MCF 10A (cell line): Measurements from ENCODE around the gene POGK. TPM values are rescaled to one million over a fixed set of nuclear protein-coding genes. Genes with fewer than 3 reads are reported as not detected.

Source experiments
- BruUV-seq: library from RNA; stranded (reverse); fragments of 400-500 nt; replicated peaks from 2 replicates; lab custom pipeline; 2021; lab: Mats Ljungman, UMichigan
- CTCF ChIA-PET: fragments of 300-600 bp; sonication (Branson Sonifier 250); formaldehyde crosslinking; extraction: SDS; loops from one replicate; lab custom pipeline; 2021; ENCODE audit warnings: antibody characterized with exemption, inconsistent platforms; lab: Yijun Ruan, JAX
- POLR2A ChIA-PET: fragments of 300-600, 350-650 bp; sonication (Branson Sonifier 250); formaldehyde crosslinking; extraction: SDS; loops from one replicate; lab custom pipeline; 2020; ENCODE audit warnings: antibody characterized with exemption, inconsistent platforms; lab: Yijun Ruan, JAX
- DNase-seq: peaks from one replicate; pipeline ENCODE4 v3.0.0-alpha.2; 2018; ENCODE audit not compliant: unreplicated experiment
- H3K27ac Mint-ChIP-seq: one replicate; pipeline ENCODE4 v1.8.0; 2022; ENCODE audit warnings: mild to moderate bottlenecking, low read depth, mixed read lengths; ENCODE audit not compliant: unreplicated experiment
- H3K27me3 Mint-ChIP-seq: one replicate; pipeline ENCODE4 v1.8.0; 2022; ENCODE audit warnings: mixed read lengths; ENCODE audit not compliant: insufficient read depth, unreplicated experiment
- H3K36me3 Mint-ChIP-seq: one replicate; pipeline ENCODE4 v1.8.0; 2022; ENCODE audit warnings: mild to moderate bottlenecking, moderate library complexity, mixed read lengths; ENCODE audit not compliant: insufficient read depth, unreplicated experiment
- H3K4me1 Mint-ChIP-seq: one replicate; pipeline ENCODE4 v1.8.0; 2022; ENCODE audit warnings: mixed read lengths; ENCODE audit not compliant: insufficient read depth, unreplicated experiment
- H3K4me3 Mint-ChIP-seq: one replicate; pipeline ENCODE4 v1.8.0; 2022; ENCODE audit warnings: mild to moderate bottlenecking, moderate library complexity, mixed read lengths; ENCODE audit not compliant: unreplicated experiment
- H3K9me3 Mint-ChIP-seq: one replicate; pipeline ENCODE4 v1.8.0; 2022; ENCODE audit warnings: mixed read lengths; ENCODE audit not compliant: unreplicated experiment
- intact Hi-C: fragments of 100-400 bp; cut with micrococcal nuclease; formaldehyde crosslinking; loops from 2 replicates; pipeline ENCODE4 v1.14.1; 2022
- total RNA-seq: library from RNA; stranded (reverse); gene quantifications from 2 replicates; pipeline ENCODE4 v1.2.3, GENCODE V29; 2022
- TF ChIP-seq, protein P1 (sequence below): fragments of 200-600 bp; IDR thresholded peaks from one replicate; pipeline ENCODE4 v1.8.0; 2022; ENCODE audit warnings: antibody characterized with exemption, mild to moderate bottlenecking; ENCODE audit not compliant: unreplicated experiment

The POGK gene
- total RNA-seq, 1 experiment from 2014 or later = 71.8 TPM

DNA sequence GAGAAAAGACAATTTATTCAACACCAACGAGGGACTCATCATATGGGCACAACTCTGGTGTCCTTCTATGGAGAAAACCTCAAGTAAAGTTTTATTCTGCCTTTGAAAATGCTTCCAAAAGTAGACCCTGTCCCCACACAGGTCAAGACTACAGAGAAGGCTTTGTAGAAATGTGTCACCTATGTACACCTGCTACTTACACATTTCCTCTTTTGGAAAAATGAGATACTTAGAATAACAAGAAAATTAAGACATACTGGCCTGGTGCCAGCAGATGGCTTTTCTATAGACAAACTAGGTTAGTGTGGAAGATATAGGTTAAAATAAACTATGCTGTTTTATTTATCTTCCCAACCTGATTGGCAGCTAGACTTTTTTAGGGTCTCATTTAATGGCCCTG lies 13.6 kb downstream of the POGK start:
- ChIA-PET POLR2A (interaction anchor here (1.0 to 3.6 kb wide), 4 partner anchors 10 to 23 kb away, joined by 3 to 24 read pairs (median 4); partner anchors contain the start of genes POGK and TADA1), CTCF (interaction anchor here (0.6 to 2.9 kb wide), 4 partner anchors 9 to 688 kb away, joined by 3 to 17 read pairs (median 8); partner anchors contain the start of gene POGK)
- H3K36me3 Mint-ChIP-seq = peaks cover 99% of the 10 kb centered on the region
- intact Hi-C loops = no loop called here
- TF ChIP-seq, protein P1, sequence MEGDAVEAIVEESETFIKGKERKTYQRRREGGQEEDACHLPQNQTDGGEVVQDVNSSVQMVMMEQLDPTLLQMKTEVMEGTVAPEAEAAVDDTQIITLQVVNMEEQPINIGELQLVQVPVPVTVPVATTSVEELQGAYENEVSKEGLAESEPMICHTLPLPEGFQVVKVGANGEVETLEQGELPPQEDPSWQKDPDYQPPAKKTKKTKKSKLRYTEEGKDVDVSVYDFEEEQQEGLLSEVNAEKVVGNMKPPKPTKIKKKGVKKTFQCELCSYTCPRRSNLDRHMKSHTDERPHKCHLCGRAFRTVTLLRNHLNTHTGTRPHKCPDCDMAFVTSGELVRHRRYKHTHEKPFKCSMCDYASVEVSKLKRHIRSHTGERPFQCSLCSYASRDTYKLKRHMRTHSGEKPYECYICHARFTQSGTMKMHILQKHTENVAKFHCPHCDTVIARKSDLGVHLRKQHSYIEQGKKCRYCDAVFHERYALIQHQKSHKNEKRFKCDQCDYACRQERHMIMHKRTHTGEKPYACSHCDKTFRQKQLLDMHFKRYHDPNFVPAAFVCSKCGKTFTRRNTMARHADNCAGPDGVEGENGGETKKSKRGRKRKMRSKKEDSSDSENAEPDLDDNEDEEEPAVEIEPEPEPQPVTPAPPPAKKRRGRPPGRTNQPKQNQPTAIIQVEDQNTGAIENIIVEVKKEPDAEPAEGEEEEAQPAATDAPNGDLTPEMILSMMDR = no peak
- H3K27ac Mint-ChIP-seq = no peak overlapping the region
- peaks cover 6% of the 10 kb centered on the region for H3K4me1 Mint-ChIP-seq
- no peak overlapping the region for H3K4me3 Mint-ChIP-seq
- no peaks in the 10 kb centered on the region for H3K27me3 Mint-ChIP-seq
- DNase-seq = no peak
- no peaks in the 10 kb centered on the region for H3K9me3 Mint-ChIP-seq
- no TSS peak for BruUV-seq

DNA sequence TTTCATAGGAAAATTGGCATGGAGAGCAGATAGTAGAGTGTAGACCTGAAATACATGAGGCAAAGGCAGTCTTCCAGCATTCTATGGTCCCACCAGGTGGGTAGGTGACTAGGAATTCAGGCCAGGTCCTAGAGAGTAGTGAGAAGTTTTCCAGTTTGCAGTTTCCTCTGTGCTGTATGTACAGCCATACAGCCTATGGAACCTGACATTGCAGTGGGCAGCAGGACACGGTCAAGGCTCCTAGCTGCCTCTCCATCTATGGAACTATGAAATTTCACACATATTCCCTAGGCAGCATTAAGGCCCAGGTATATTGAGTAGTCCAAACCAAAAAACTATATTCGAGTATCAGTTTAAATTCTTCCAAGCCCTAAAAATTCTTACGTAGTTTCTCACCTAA lies 16.3 kb downstream of the POGK start:
- H3K4me1 Mint-ChIP-seq = no peaks in the 10 kb centered on the region
- TF ChIP-seq, protein P1 = no peak
- H3K36me3 Mint-ChIP-seq = peaks cover 96% of the 10 kb centered on the region
- no peaks in the 10 kb centered on the region for H3K27me3 Mint-ChIP-seq
- peak overlapping the region; percentile 4 for H3K27ac Mint-ChIP-seq
- POLR2A ChIA-PET = interaction anchor here (1.1 to 1.4 kb wide), 2 partner anchors 16 to 20 kb away, joined by 5 to 6 read pairs; partner anchors contain the start of gene TADA1
- intact Hi-C loops = no loop called here
- no peaks in the 10 kb centered on the region for H3K9me3 Mint-ChIP-seq
- no peak overlapping the region for H3K4me3 Mint-ChIP-seq
- BruUV-seq = no TSS peak
- DNase-seq = no peak
- CTCF ChIA-PET = interaction anchor here (0.6 to 3.2 kb wide), 5 partner anchors 9 to 1156 kb away, joined by 3 to 18 read pairs (median 3); no protein-coding TSS in a partner anchor

DNA sequence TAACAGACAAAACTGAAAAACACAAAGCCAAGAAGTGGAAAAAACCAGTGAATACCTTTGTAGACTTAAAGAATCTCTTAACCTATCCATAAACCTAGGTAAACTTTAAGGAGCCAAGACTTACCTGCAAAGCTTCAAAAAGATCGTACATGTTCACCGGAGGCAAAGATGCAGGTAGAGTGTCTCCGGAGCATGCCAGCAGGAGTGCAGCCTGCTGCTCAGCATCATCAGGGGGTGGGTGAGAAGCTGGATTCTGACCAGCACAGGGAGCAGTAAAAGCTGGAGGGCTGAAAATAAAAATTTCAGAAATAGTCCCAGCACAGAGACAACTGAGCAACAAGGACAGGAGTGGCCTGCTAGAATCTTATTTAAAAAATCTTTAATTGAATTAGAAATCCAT lies 18.7 kb downstream of the POGK start:
- BruUV-seq = no TSS peak
- intact Hi-C loops = no loop called here
- Mint-ChIP-seq H3K9me3 (no peaks in the 10 kb centered on the region), H3K27ac (no peak overlapping the region), H3K27me3 (no peaks in the 10 kb centered on the region), H3K36me3 (peaks cover 96% of the 10 kb centered on the region), H3K4me1 (no peaks in the 10 kb centered on the region), H3K4me3 (no peak overlapping the region)
- DNase-seq = no peak
- ChIA-PET POLR2A (interaction anchor here (0.7 to 1.7 kb wide), 8 partner anchors 8 to 966 kb away, joined by 3 to 11 read pairs (median 4); partner anchors contain the start of gene POGK), CTCF (interaction anchor here (4.2 kb wide), 1 partner anchor 201 kb away, joined by 12 read pairs; no protein-coding TSS in a partner anchor)
- TF ChIP-seq, protein P1 = no peak

DNA sequence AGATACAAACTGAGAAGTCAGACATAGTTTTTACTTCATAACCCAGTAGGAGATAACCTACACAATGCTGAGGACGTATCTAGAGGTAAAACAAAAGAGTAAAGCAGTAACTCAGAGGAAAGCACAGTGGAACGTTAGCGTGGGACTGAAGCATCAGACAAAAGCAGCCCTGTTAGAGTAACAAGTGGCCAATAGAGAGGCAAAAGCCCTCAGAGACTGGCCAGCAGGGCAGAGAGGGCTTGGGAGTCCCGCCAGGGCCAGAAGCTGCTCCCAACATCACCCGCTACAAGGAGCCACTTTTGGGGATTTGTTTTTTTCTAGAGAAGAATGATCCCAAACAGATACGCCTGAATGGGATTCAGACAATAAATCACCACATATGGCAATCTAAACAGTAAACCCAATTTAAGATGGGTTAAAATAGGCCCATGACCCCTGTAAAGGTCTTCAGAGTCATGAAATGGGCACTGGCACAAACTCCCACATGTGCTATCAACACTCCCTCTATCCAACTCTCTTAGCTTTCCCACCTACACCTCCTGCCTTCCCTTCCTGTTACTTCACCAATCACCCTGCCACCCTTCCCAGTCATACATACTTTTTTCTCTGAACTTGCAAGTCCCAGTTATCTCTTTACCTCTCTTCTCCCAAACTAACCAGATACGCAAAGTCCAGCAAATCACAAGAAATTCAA lies 19.6 kb downstream of the POGK start:
- ChIA-PET CTCF (interaction anchor here (0.7 to 4.2 kb wide), 3 partner anchors 200 to 1030 kb away, joined by 3 to 12 read pairs (median 3); no protein-coding TSS in a partner anchor), POLR2A (interaction anchor here (0.6 to 1.7 kb wide), 6 partner anchors 9 to 20 kb away, joined by 3 to 11 read pairs (median 6); partner anchors contain the start of genes POGK and TADA1)
- no TSS peak for BruUV-seq
- Mint-ChIP-seq H3K27ac (no peak overlapping the region), H3K36me3 (peaks cover 96% of the 10 kb centered on the region), H3K4me1 (no peaks in the 10 kb centered on the region), H3K4me3 (no peak overlapping the region), H3K27me3 (no peaks in the 10 kb centered on the region), H3K9me3 (no peaks in the 10 kb centered on the region)
- intact Hi-C loops = no loop called here
- TF ChIP-seq, protein P1 = no peak
- no peak for DNase-seq
